Activated naive CD8-positive, alpha-beta T cell treated with anti-CD3 and anti-CD28 coated beads, Interleukin-2, amount 50 U/mL, for 24 hours (primary cell): ENCODE measurements around the gene PCLO.
A peak's percentile ranks its signal among the peaks of the same experiment; 100 is the strongest.

ENCODE experiments used
- ATAC-seq: fragments of 150-1000 bp; cut with Tn5 transposase; one replicate; pipeline ENCODE4 v1.10.0; 2021
- DNase-seq: peaks from one replicate; pipeline ENCODE4 v3.0.0; 2021
- H3K27ac Mint-ChIP-seq: one replicate; pipeline ENCODE4 v1.8.0; 2021; ENCODE audit warnings: mild to moderate bottlenecking, mixed read lengths
- H3K27me3 Mint-ChIP-seq: one replicate; pipeline ENCODE4 v1.8.0; 2021; ENCODE audit warnings: mixed read lengths
- H3K36me3 Mint-ChIP-seq: one replicate; pipeline ENCODE4 v1.8.0; 2021; ENCODE audit warnings: low read depth, mixed read lengths
- H3K4me1 Mint-ChIP-seq: one replicate; pipeline ENCODE4 v1.8.0; 2021; ENCODE audit warnings: mixed read lengths
- H3K4me3 Mint-ChIP-seq: one replicate; pipeline ENCODE4 v1.8.0; 2021; ENCODE audit warnings: mild to moderate bottlenecking, moderate library complexity, mixed read lengths
- H3K9me3 Mint-ChIP-seq: one replicate; pipeline ENCODE4 v1.8.0; 2021; ENCODE audit warnings: mixed read lengths

Gene PCLO, protein sequence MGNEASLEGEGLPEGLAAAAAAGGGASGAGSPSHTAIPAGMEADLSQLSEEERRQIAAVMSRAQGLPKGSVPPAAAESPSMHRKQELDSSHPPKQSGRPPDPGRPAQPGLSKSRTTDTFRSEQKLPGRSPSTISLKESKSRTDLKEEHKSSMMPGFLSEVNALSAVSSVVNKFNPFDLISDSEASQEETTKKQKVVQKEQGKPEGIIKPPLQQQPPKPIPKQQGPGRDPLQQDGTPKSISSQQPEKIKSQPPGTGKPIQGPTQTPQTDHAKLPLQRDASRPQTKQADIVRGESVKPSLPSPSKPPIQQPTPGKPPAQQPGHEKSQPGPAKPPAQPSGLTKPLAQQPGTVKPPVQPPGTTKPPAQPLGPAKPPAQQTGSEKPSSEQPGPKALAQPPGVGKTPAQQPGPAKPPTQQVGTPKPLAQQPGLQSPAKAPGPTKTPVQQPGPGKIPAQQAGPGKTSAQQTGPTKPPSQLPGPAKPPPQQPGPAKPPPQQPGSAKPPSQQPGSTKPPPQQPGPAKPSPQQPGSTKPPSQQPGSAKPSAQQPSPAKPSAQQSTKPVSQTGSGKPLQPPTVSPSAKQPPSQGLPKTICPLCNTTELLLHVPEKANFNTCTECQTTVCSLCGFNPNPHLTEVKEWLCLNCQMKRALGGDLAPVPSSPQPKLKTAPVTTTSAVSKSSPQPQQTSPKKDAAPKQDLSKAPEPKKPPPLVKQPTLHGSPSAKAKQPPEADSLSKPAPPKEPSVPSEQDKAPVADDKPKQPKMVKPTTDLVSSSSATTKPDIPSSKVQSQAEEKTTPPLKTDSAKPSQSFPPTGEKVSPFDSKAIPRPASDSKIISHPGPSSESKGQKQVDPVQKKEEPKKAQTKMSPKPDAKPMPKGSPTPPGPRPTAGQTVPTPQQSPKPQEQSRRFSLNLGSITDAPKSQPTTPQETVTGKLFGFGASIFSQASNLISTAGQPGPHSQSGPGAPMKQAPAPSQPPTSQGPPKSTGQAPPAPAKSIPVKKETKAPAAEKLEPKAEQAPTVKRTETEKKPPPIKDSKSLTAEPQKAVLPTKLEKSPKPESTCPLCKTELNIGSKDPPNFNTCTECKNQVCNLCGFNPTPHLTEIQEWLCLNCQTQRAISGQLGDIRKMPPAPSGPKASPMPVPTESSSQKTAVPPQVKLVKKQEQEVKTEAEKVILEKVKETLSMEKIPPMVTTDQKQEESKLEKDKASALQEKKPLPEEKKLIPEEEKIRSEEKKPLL (N-terminal part only)

DNA sequence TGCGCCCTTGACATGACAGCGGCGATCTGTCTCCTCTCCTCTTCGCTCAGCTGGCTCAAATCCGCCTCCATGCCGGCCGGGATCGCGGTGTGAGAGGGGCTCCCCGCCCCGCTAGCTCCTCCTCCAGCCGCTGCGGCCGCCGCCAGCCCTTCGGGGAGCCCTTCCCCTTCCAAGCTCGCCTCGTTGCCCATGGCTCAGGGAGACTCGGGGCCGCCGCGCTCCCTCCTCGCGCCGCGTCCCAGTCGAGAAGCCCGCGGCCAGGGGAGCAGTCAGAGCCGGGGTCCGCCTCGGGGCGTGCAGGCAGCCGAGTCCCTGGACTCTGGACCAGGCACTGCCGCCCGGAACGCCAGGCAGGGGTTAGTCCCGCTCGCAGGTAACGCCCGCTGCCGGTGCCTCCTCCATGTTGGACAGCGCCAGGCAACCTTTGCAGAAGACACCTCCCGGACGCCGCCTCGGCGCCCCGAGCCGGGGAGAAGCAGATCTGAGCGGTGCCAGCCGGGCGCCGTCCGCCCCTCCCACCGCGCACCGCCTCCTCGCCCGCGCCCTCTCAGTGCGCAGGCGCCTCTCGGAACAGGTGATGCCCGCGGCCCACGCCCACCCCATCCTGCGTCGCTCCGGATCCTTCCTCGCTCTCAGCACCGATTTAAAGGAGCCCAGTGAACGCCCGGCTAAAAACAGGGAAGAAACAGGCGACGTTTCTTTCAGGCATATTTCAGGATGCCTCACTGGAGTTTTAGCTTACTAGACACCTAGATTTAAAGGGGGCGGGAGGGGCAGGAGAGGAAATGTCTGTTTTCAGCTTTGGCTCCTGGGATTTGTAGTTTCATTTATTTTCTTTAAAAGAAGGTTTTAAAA lies at the start of gene PCLO:
PCLO (minus strand) TSS at position 483 of the 855 bp plus-strand sequence; CDS start at position 191, 292 bp downstream.
- Mint-ChIP-seq H3K9me3 (no peaks in the 10 kb centered on the region), H3K27ac (no peak within 1 kb of the TSS), H3K27me3 (peaks cover 18% of the 10 kb centered on the region), H3K4me3 (peak within 1 kb of the TSS; percentile 48), H3K36me3 (no peaks in the 10 kb centered on the region), H3K4me1 (peaks cover 7% of the 10 kb centered on the region)
- DNase-seq: peak; percentile 60
- ATAC-seq: peak; percentile 87

DNA sequence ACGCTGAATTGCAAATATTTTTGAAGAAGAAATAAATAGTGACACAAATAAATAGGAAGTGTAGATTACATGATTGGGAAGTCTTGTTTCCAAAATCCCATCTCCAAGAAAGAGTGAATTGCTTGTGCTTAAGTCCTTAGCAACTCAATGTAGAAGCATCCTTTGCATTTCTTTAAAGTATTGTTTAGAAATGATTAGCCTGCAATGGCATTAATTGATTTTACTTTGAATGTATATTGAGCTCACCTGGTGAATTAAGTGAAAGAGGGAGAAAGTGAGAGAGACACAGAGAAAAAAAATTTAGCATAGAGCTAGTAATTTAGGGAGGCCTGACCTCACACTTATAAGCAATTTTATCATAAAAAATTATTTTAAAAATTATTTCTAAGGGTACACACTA lies 49.0 kb upstream of the PCLO start:
- Mint-ChIP-seq H3K4me1 (no peaks in the 10 kb centered on the region), H3K27me3 (no peaks in the 10 kb centered on the region), H3K36me3 (no peaks in the 10 kb centered on the region), H3K4me3 (no peak overlapping the region), H3K27ac (no peak overlapping the region), H3K9me3 (no peaks in the 10 kb centered on the region)
- DNase-seq (no peak), ATAC-seq (no peak)

DNA sequence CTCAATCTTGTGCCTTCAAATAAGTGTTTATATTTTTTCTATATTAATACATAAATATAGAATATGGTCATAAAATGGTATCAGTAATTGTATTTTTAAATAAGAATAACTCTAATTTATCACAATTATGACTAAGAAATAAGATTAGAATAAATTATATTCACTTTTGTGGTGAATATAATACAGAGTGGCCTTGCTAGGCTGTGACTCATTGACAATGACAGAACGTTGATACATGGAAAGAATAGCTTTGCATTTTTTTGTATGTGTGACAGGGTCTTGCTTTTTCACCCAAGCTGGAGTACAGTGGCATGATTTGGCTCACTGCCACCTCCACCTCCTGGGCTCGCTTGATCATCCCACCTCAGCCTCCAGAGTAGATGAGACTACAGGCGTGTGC lies 47.8 kb upstream of the PCLO start:
- H3K36me3 Mint-ChIP-seq: no peaks in the 10 kb centered on the region
- H3K4me3 Mint-ChIP-seq: no peak overlapping the region
- H3K27me3 Mint-ChIP-seq: no peaks in the 10 kb centered on the region
- no peaks in the 10 kb centered on the region for H3K9me3 Mint-ChIP-seq
- no peaks in the 10 kb centered on the region for H3K4me1 Mint-ChIP-seq
- DNase-seq (no peak), ATAC-seq (no peak)
- no peak overlapping the region for H3K27ac Mint-ChIP-seq

GRCh38 chr7:83204715-83205114 lies 42.0 kb upstream of the PCLO start:
- DNase-seq: no peak
- Mint-ChIP-seq H3K27ac (no peak overlapping the region), H3K27me3 (no peaks in the 10 kb centered on the region), H3K4me1 (no peaks in the 10 kb centered on the region), H3K36me3 (no peaks in the 10 kb centered on the region), H3K4me3 (no peak overlapping the region), H3K9me3 (no peaks in the 10 kb centered on the region)
- ATAC-seq: no peak

GRCh38 chr7:83201355-83201754 lies 38.7 kb upstream of the PCLO start:
- no peaks in the 10 kb centered on the region for H3K36me3 Mint-ChIP-seq
- peaks cover 7% of the 10 kb centered on the region for H3K9me3 Mint-ChIP-seq
- no peaks in the 10 kb centered on the region for H3K4me1 Mint-ChIP-seq
- no peak overlapping the region for H3K4me3 Mint-ChIP-seq
- no peaks in the 10 kb centered on the region for H3K27me3 Mint-ChIP-seq
- DNase-seq (no peak), ATAC-seq (no peak)
- H3K27ac Mint-ChIP-seq: no peak overlapping the region

- no peaks in the 10 kb centered on the region for H3K4me1 Mint-ChIP-seq
- H3K4me3 Mint-ChIP-seq: no peak overlapping the region
- DNase-seq (no peak), ATAC-seq (no peak)
- no peaks in the 10 kb centered on the region for H3K9me3 Mint-ChIP-seq
- no peak overlapping the region for H3K27ac Mint-ChIP-seq
- no peaks in the 10 kb centered on the region for H3K36me3 Mint-ChIP-seq
- no peaks in the 10 kb centered on the region for H3K27me3 Mint-ChIP-seq
These were observed 28.1 kb upstream of the PCLO start for GRCh38 chr7:83190659-83191389.

GRCh38 chr7:83178796-83179195 lies 16.1 kb upstream of the PCLO start:
- ATAC-seq (no peak), DNase-seq (no peak)
- H3K4me1 Mint-ChIP-seq: no peaks in the 10 kb centered on the region
- H3K27ac Mint-ChIP-seq: no peak overlapping the region
- H3K4me3 Mint-ChIP-seq: no peak overlapping the region
- no peaks in the 10 kb centered on the region for H3K36me3 Mint-ChIP-seq
- H3K27me3 Mint-ChIP-seq: no peaks in the 10 kb centered on the region
- peaks cover 22% of the 10 kb centered on the region for H3K9me3 Mint-ChIP-seq

DNA sequence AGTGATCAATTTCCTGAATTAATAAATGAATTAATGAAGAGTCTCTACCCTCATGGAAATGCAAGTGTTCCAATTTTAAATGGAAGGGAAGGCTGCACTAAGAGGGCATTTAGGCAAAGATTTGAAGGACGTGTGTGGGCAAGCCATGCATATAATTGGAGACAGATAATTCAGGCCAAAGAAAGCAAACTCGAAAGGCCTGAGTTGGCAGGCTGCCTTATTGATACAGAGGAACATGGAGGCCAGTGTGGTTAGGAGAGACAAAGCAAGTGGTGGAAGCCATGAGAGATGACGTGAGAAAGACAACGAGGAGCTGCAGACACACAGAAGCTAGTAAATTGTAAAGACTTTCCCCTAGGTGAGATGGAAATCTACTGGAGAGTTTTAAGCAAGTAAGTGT lies 15.4 kb upstream of the PCLO start:
- Mint-ChIP-seq H3K9me3 (peaks cover 16% of the 10 kb centered on the region), H3K27ac (no peak overlapping the region), H3K4me1 (no peaks in the 10 kb centered on the region), H3K27me3 (no peaks in the 10 kb centered on the region), H3K36me3 (no peaks in the 10 kb centered on the region), H3K4me3 (no peak overlapping the region)
- DNase-seq (no peak), ATAC-seq (no peak)

DNA sequence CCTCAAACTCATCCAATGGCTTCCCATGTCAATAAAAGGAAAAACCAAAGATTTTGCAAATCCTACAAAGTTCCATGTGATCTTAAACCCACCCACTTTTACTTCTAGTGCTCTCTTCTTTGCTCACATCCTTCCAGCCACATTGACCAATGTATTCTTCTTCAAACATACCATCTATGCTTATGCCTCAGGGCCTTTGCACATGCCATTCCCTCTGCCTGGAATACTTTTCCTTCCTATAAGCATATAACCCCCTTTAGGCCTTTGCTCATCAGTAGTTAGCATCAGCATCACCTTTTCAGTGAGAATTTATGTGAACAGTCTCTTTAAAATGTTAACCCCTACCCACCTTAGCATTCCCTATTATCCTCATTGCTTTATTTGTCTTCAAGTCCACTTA lies 11.0 kb upstream of the PCLO start:
- no peaks in the 10 kb centered on the region for H3K36me3 Mint-ChIP-seq

GRCh38 chr7:83166781-83167180 lies 4.1 kb upstream of the PCLO start:
- no peak for DNase-seq
- Mint-ChIP-seq H3K36me3 (no peaks in the 10 kb centered on the region), H3K27me3 (peaks cover 9% of the 10 kb centered on the region), H3K4me1 (peaks cover 6% of the 10 kb centered on the region), H3K9me3 (no peaks in the 10 kb centered on the region), H3K27ac (no peak overlapping the region), H3K4me3 (no peak overlapping the region)
- ATAC-seq: no peak

More for the DNA sequence above, 11.0 kb upstream of the PCLO start:
- Mint-ChIP-seq H3K4me1 (no peaks in the 10 kb centered on the region), H3K9me3 (peaks cover 7% of the 10 kb centered on the region), H3K4me3 (no peak overlapping the region), H3K27me3 (no peaks in the 10 kb centered on the region), H3K27ac (no peak overlapping the region)
- DNase-seq (no peak), ATAC-seq (no peak)

DNA sequence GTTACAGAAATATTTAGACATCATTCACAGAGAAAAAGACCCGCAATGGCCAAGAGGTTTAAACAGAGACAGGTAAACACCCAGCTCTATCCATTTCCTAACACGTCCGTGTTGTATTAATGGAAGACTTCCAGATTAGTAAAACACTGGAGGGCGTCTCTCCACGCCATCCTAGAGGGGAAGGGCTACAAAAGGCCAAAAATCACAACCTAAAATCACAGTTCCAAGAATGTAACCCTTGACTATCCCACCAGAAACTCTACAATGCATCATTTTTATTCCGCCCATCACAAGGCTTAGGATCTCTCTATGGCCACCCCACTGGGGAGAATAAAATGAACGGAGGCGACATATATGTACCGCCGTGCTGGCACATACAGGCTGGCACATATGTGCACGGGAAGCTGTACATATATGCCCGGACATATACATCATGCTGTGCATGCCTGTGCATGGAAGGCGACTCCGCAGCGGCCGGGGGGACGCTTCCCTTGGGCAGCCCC lies 734 bp downstream of the PCLO start:
- H3K4me1 Mint-ChIP-seq: peaks cover 7% of the 10 kb centered on the region
- no peak for DNase-seq
- no peak overlapping the region for H3K27ac Mint-ChIP-seq
- H3K4me3 Mint-ChIP-seq: peak overlapping the region; percentile 14
- no peaks in the 10 kb centered on the region for H3K36me3 Mint-ChIP-seq
- no peak for ATAC-seq
- H3K9me3 Mint-ChIP-seq: no peaks in the 10 kb centered on the region
- H3K27me3 Mint-ChIP-seq: peaks cover 18% of the 10 kb centered on the region

DNA sequence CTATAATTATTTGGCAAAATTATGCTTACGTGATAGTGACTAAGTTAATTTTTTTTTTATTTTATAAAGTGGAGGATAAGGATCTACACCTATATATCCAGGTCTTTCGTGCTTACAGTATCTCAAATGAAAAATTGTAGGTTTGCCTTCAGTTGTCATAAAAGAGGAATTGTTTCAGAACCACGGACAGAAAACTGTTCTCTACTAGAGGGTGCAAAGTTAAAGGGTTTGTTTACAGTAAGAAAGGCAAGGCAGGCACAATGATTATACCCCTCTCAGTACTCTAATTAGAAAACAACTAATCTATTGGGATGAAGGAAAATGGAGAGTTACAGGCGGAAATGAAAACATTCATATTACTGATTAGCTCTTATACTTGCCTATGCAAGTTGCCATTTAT lies 1.5 kb downstream of the PCLO start:
- H3K27me3 Mint-ChIP-seq: peaks cover 18% of the 10 kb centered on the region
- ATAC-seq (no peak), DNase-seq (no peak)
- no peak overlapping the region for H3K27ac Mint-ChIP-seq
- peaks cover 7% of the 10 kb centered on the region for H3K4me1 Mint-ChIP-seq
- no peaks in the 10 kb centered on the region for H3K9me3 Mint-ChIP-seq
- no peaks in the 10 kb centered on the region for H3K36me3 Mint-ChIP-seq
- H3K4me3 Mint-ChIP-seq: no peak overlapping the region

GRCh38 chr7:83159731-83160130 lies 3.0 kb downstream of the PCLO start:
- Mint-ChIP-seq H3K27me3 (peaks cover 18% of the 10 kb centered on the region), H3K9me3 (no peaks in the 10 kb centered on the region), H3K4me3 (no peak overlapping the region), H3K4me1 (peaks cover 7% of the 10 kb centered on the region), H3K36me3 (no peaks in the 10 kb centered on the region), H3K27ac (no peak overlapping the region)
- no peak for DNase-seq
- no peak for ATAC-seq
